DND-41 (cell line): ENCODE measurements around the gene GRWD1.

Experiments used
- ATAC-seq: fragments of 200-7000 bp; cut with Tn5 transposase; 3 replicates; pipeline ENCODE4 v1.9.1; 2021; ENCODE audit warnings: low read depth; ENCODE audit not compliant: insufficient read depth
- DNase-seq: peaks from one replicate; pipeline ENCODE4 v3.0.0-alpha.2; 2020
- H2AFZ ChIP-seq: 2 replicates; pipeline ENCODE4 v1.6.0; 2012; ENCODE audit warnings: low read depth, low read length
- H3K27ac ChIP-seq: 2 replicates; pipeline ENCODE4 v1.5.1; 2012; ENCODE audit warnings: low read length, inconsistent platforms
- H3K27me3 ChIP-seq: fragments of 200-600 bp; sonication (generic); 2 replicates; pipeline ENCODE4 v1.6.0; 2012; ENCODE audit warnings: low read length, mild to moderate bottlenecking, inconsistent platforms; ENCODE audit not compliant: insufficient read depth, poor library complexity
- H3K36me3 ChIP-seq: 2 replicates; pipeline ENCODE4 v1.5.1; 2012; ENCODE audit warnings: low read length, inconsistent platforms; ENCODE audit not compliant: insufficient read depth
- H3K4me1 ChIP-seq: 2 replicates; pipeline ENCODE4 v1.5.1; 2012; ENCODE audit warnings: mild to moderate bottlenecking, low read length; ENCODE audit not compliant: insufficient read depth
- H3K4me2 ChIP-seq: 2 replicates; pipeline ENCODE4 v1.6.0; 2012; ENCODE audit warnings: mild to moderate bottlenecking, moderate library complexity, low read length, inconsistent platforms; ENCODE audit not compliant: insufficient read depth
- H3K4me3 ChIP-seq, 2 experiments: fragments of 200-600 bp in 1 of 2; shearing (Covaris generic) in 1 of 2; 2 replicates each; pipeline ENCODE4 v1.5.1; 2012 to 2016; ENCODE audit warnings: inconsistent platforms in 2 of 2, low read length in 2 of 2, mild to moderate bottlenecking in 2 of 2, low read depth in 1 of 2, moderate library complexity in 1 of 2
- H3K79me2 ChIP-seq: 2 replicates; pipeline ENCODE4 v1.6.0; 2012; ENCODE audit warnings: low read length, inconsistent platforms; ENCODE audit not compliant: insufficient read depth
- H3K9ac ChIP-seq: 2 replicates; pipeline ENCODE4 v1.6.0; 2012; ENCODE audit warnings: low read depth, mild to moderate bottlenecking, inconsistent platforms, low read length, moderate library complexity
- H3K9me3 ChIP-seq: 2 replicates; pipeline ENCODE4 v1.5.1; 2012; ENCODE audit warnings: low read length, moderate library complexity, mild to moderate bottlenecking, inconsistent platforms; ENCODE audit not compliant: insufficient read depth, severe bottlenecking
- H4K20me1 ChIP-seq: 2 replicates; pipeline ENCODE4 v1.6.0; 2012; ENCODE audit warnings: low read length; ENCODE audit not compliant: insufficient read depth
- CTCF ChIP-seq: IDR thresholded peaks from 2 replicates; pipeline ENCODE4 v1.5.1; 2012; ENCODE audit warnings: borderline replicate concordance, low read length, moderate library complexity, mild to moderate bottlenecking; ENCODE audit not compliant: poor library complexity, severe bottlenecking; ENCODE audit errors: extremely low read depth
- EZH2 ChIP-seq: IDR thresholded peaks from 3 replicates; pipeline ENCODE4 v1.6.1; 2012; ENCODE audit warnings: borderline replicate concordance, low read depth, mild to moderate bottlenecking, moderate library complexity, low read length, inconsistent platforms; ENCODE audit not compliant: severe bottlenecking

The GRWD1 gene

DNA sequence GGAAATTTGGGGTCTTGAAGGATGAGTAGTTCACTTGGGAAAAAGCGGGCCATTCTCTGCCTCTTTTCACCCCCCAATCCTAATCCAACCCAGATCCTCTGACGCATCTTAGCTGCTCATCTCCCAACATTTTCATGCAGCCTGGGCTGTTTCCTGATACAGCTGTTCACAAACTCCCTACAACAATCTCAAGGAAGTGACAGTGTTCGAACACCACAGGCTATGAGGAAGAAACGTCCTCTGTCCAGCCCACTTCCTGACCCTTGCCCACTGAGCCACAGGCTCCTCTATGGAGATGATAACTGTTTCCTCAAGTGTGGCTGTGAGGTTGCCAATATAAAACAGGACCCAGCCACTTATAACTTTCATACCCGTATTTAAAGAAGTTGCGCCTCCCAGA, 49.6 kb downstream of the GRWD1 start:
- no peak overlapping the region for H3K4me3 ChIP-seq
- no peaks in the 10 kb centered on the region for H3K27me3 ChIP-seq
- H3K36me3 ChIP-seq = no peaks in the 10 kb centered on the region
- DNase-seq (no peak), ATAC-seq (no peak)
- no peak overlapping the region for H3K27ac ChIP-seq
- no peaks in the 10 kb centered on the region for H3K9me3 ChIP-seq
- H3K4me1 ChIP-seq = peaks cover 21% of the 10 kb centered on the region
- TF ChIP-seq CTCF (no peak), EZH2 (no peak)
- no peak overlapping the region for H3K4me2 ChIP-seq
- peaks cover 7% of the 10 kb centered on the region for H4K20me1 ChIP-seq
- no peak overlapping the region for H2AFZ ChIP-seq
- H3K9ac ChIP-seq = no peak overlapping the region
- no peaks in the 10 kb centered on the region for H3K79me2 ChIP-seq

GRCh38 chr19:48496959-48497727, 51.4 kb downstream of the GRWD1 start:
- Histone ChIP-seq H4K20me1 (no peaks in the 10 kb centered on the region), H3K4me3 (no peak overlapping the region), H3K9me3 (no peaks in the 10 kb centered on the region), H3K36me3 (no peaks in the 10 kb centered on the region), H3K79me2 (no peaks in the 10 kb centered on the region), H3K27me3 (no peaks in the 10 kb centered on the region), H3K9ac (no peak overlapping the region), H3K4me1 (peaks cover 21% of the 10 kb centered on the region), H2AFZ (no peak overlapping the region), H3K27ac (no peak overlapping the region), H3K4me2 (no peak overlapping the region)
- no peak for ATAC-seq
- TF ChIP-seq EZH2 (no peak), CTCF (no peak)
- DNase-seq = no peak

DNA sequence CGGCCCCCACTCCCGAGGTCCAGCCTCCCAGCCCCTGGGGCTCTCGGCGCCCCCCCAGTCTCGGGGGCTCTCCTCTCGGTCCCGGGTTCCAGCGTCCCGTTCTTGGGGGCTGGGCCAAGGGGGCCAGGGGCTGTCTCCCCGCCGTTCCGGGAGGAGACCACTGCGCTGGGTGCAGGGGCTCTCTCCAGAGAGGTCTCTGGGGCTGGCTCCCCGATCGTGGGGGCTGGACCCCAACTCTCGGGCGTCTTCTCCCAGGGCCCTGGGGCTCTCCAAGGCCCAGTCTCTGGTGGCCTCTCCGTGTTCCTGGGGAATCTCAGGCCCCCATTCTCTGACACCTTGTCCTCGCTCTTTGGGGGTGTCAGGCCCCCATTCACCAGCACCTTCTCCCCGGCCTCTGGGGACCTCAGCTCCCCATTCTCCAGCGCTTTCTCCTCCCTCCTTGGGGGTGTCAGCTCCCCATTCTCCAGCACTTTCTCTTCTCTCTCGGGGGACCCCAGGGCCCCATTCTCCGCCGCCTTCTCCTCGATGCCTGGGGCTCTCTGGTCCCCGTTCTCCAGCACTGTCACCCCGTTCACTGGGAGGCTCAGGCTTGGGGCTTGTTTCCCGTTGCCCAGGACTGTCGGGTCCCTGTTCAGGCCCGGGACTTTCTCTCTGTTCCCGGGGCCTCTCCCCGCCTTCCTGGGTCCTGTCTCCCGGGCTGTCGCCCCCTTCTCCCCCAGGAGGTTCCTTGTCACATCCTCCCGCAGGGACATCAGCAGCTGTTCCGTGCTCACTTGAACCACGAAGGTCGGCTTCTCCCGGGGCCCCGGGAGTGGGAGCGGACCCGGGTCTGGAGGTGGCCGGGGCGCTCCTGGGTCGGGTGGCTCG, 52.2 kb downstream of the GRWD1 start:
- DNase-seq (no peak), ATAC-seq (no peak)
- no peak overlapping the region for H3K9ac ChIP-seq
- H3K27me3 ChIP-seq = no peaks in the 10 kb centered on the region
- no peak overlapping the region for H3K4me2 ChIP-seq
- no peak overlapping the region for H3K4me3 ChIP-seq
- no peak overlapping the region for H3K27ac ChIP-seq
- H3K79me2 ChIP-seq = no peaks in the 10 kb centered on the region
- H2AFZ ChIP-seq = no peak overlapping the region
- TF ChIP-seq CTCF (no peak), EZH2 (no peak)
- no peaks in the 10 kb centered on the region for H3K36me3 ChIP-seq
- peaks cover 19% of the 10 kb centered on the region for H3K4me1 ChIP-seq
- H3K9me3 ChIP-seq = no peaks in the 10 kb centered on the region
- H4K20me1 ChIP-seq = no peaks in the 10 kb centered on the region
